WTC11 (cell line): ENCODE data around the gene OPN4. TPM values are rescaled to one million over a fixed set of nuclear protein-coding genes. Genes with fewer than 3 reads are reported as not detected.

ENCODE experiments used
- ATAC-seq: fragments of 200-7000 bp; cut with Tn5 transposase; 2 replicates; pipeline ENCODE4 v1.10.0; 2021; ENCODE audit warnings: mild to moderate bottlenecking, moderate library complexity
- CTCF ChIA-PET: fragments of 300-600 bp; sonication (Branson Sonifier 250); formaldehyde crosslinking; loops from one replicate; lab custom pipeline; 2021; ENCODE audit warnings: antibody characterized with exemption; lab: Charles Lee
- POLR2A ChIA-PET: fragments of 350-600 bp; sonication (Branson Sonifier 250); formaldehyde crosslinking; loops from one replicate; lab custom pipeline; 2021; ENCODE audit warnings: antibody characterized with exemption; lab: Charles Lee
- DNase-seq: peaks from one replicate; pipeline ENCODE4 v3.0.0; 2021; ENCODE audit warnings: low spot score
- H3K27ac Mint-ChIP-seq: 2 replicates; pipeline ENCODE4 v1.8.0; 2021; ENCODE audit warnings: mixed read lengths
- H3K27me3 Mint-ChIP-seq: 2 replicates; pipeline ENCODE4 v1.8.0; 2021; ENCODE audit warnings: low read depth, mild to moderate bottlenecking, moderate library complexity, mixed read lengths
- H3K36me3 Mint-ChIP-seq: 2 replicates; pipeline ENCODE4 v1.8.0; 2021; ENCODE audit warnings: mixed read lengths
- H3K4me1 Mint-ChIP-seq: 2 replicates; pipeline ENCODE4 v1.8.0; 2022; ENCODE audit warnings: mixed read lengths
- H3K4me3 Mint-ChIP-seq: 2 replicates; pipeline ENCODE4 v1.8.0; 2021; ENCODE audit warnings: mild to moderate bottlenecking, moderate library complexity, mixed read lengths
- H3K9me3 Mint-ChIP-seq: 2 replicates; pipeline ENCODE4 v1.8.0; 2021; ENCODE audit warnings: mixed read lengths
- ATF1 ChIP-seq: sonication (generic); formaldehyde crosslinking; IDR thresholded peaks from 2 replicates; pipeline ENCODE4 v1.8.1; 2023; ENCODE audit warnings: mild to moderate bottlenecking, moderate library complexity, missing genetic modification reagents
- ATF3 ChIP-seq: sonication (generic); formaldehyde crosslinking; conservative IDR thresholded peaks from 2 replicates; pipeline ENCODE4 v1.8.1; 2022; ENCODE audit warnings: mild to moderate bottlenecking, missing genetic modification reagents
- CBFB ChIP-seq: sonication (generic); formaldehyde crosslinking; IDR thresholded peaks from 2 replicates; pipeline ENCODE4 v1.8.1; 2022; ENCODE audit warnings: mild to moderate bottlenecking, low read depth, missing genetic modification reagents
- CREB1 ChIP-seq: sonication (generic); formaldehyde crosslinking; IDR thresholded peaks from 2 replicates; pipeline ENCODE4 v1.8.0; 2023; ENCODE audit warnings: mild to moderate bottlenecking, missing genetic modification reagents
- EMX1 ChIP-seq: fragments of 250-450 bp; sonication (Bioruptor Pico); IDR thresholded peaks from 2 replicates; pipeline ENCODE4 v1.8.0; 2021; ENCODE audit warnings: mild to moderate bottlenecking
- GTF2I ChIP-seq: fragments of 250-450 bp; sonication (Bioruptor Pico); conservative IDR thresholded peaks from 2 replicates; pipeline ENCODE4 v1.4.0; 2021; ENCODE audit warnings: mild to moderate bottlenecking
- HMGA2 ChIP-seq: fragments of 250-450 bp; sonication (Bioruptor Pico); IDR thresholded peaks from 2 replicates; pipeline ENCODE4 v1.4.0; 2021; ENCODE audit warnings: mild to moderate bottlenecking, moderate library complexity
- IRF1 ChIP-seq: sonication (generic); formaldehyde crosslinking; IDR thresholded peaks from 2 replicates; pipeline ENCODE4 v1.8.0; 2023; ENCODE audit warnings: missing genetic modification reagents
- IRF2 ChIP-seq: sonication (generic); formaldehyde crosslinking; IDR thresholded peaks from 2 replicates; pipeline ENCODE4 v1.8.0; 2022; ENCODE audit warnings: low read depth, missing genetic modification reagents, borderline replicate concordance
- MAX ChIP-seq: sonication (generic); formaldehyde crosslinking; IDR thresholded peaks from 2 replicates; pipeline ENCODE4 v1.8.0; 2022; ENCODE audit warnings: mild to moderate bottlenecking, missing genetic modification reagents
- MLX ChIP-seq: sonication (generic); formaldehyde crosslinking; IDR thresholded peaks from 2 replicates; pipeline ENCODE4 v1.8.1; 2023; ENCODE audit warnings: mild to moderate bottlenecking, missing genetic modification reagents, moderate library complexity
- NFATC4 ChIP-seq: fragments of 250-450 bp; sonication (Bioruptor Pico); IDR thresholded peaks from 2 replicates; pipeline ENCODE4 v1.9.0; 2021; ENCODE audit warnings: mild to moderate bottlenecking
- NR1H2 ChIP-seq: sonication (generic); formaldehyde crosslinking; IDR thresholded peaks from 2 replicates; pipeline ENCODE4 v1.9.0; 2021; ENCODE audit warnings: mild to moderate bottlenecking, moderate library complexity, missing genetic modification reagents
- NR2C2 ChIP-seq: sonication (generic); formaldehyde crosslinking; IDR thresholded peaks from 2 replicates; pipeline ENCODE4 v1.8.0; 2022; ENCODE audit warnings: mild to moderate bottlenecking, missing genetic modification reagents
- OVOL2 ChIP-seq: fragments of 250-450 bp; sonication (Bioruptor Pico); IDR thresholded peaks from 2 replicates; pipeline ENCODE4 v1.9.0; 2021; ENCODE audit warnings: mild to moderate bottlenecking, borderline replicate concordance
- SMAD3 ChIP-seq: sonication (generic); formaldehyde crosslinking; IDR thresholded peaks from 2 replicates; pipeline ENCODE4 v1.8.0; 2022; ENCODE audit warnings: missing genetic modification reagents, mild to moderate bottlenecking, borderline replicate concordance
- TCF7 ChIP-seq: sonication (generic); formaldehyde crosslinking; IDR thresholded peaks from 2 replicates; pipeline ENCODE4 v1.8.0; 2022; ENCODE audit warnings: mild to moderate bottlenecking, low read depth, missing genetic modification reagents, moderate library complexity
- ZNF263 ChIP-seq: sonication (generic); formaldehyde crosslinking; IDR thresholded peaks from 2 replicates; pipeline ENCODE4 v1.8.1; 2022; ENCODE audit warnings: low read depth, mild to moderate bottlenecking, moderate library complexity, missing genetic modification reagents
- ZNF416 ChIP-seq: fragments of 250-450 bp; sonication (Bioruptor Pico); IDR thresholded peaks from 2 replicates; pipeline ENCODE4 v1.9.0; 2021; ENCODE audit warnings: mild to moderate bottlenecking, inconsistent platforms
- ZNF532 ChIP-seq: fragments of 250-450 bp; sonication (Bioruptor Pico); IDR thresholded peaks from 2 replicates; pipeline ENCODE4 v1.9.0; 2021; ENCODE audit warnings: mild to moderate bottlenecking, borderline replicate concordance
- ZNF671 ChIP-seq: fragments of 250-450 bp; sonication (Bioruptor Pico); IDR thresholded peaks from 2 replicates; pipeline ENCODE4 v1.8.0; 2021; ENCODE audit warnings: mild to moderate bottlenecking
- total RNA-seq: library from RNA; stranded (reverse); gene quantifications from 3 replicates; pipeline ENCODE4 v1.2.3, GENCODE V29; 2021

Gene OPN4
- total RNA-seq, 1 experiment from 2014 or later, result not detected

GRCh38 chr10:86661161-86662025 lies 7.0 kb downstream of the OPN4 start:
- CTCF ChIA-PET, result interaction anchor here (1.7 kb wide), 1 partner anchor 23 kb away, joined by 6 read pairs; no protein-coding TSS in a partner anchor
- ATAC-seq (no peak), DNase-seq (peak; percentile 7)
- Mint-ChIP-seq H3K27ac (peak overlapping the region; percentile 29; the same call in 1 of the 2 replicates), H3K36me3 (no peaks in the 10 kb centered on the region), H3K9me3 (no peaks in the 10 kb centered on the region), H3K4me3 (no peak overlapping the region), H3K27me3 (no peaks in the 10 kb centered on the region), H3K4me1 (peaks cover 9% of the 10 kb centered on the region)
- POLR2A ChIA-PET, result interaction anchor here (0.6 kb wide), 1 partner anchor 113 kb away, joined by 3 read pairs; no protein-coding TSS in a partner anchor
- TF ChIP-seq IRF2 (CRISPR knock-in tag) (no peak), ATF3 (CRISPR knock-in tag) (no peak), GTF2I (CRISPR knock-in tag) (no peak), ATF1 (CRISPR knock-in tag) (no peak), SMAD3 (no peak), NFATC4 (CRISPR knock-in tag) (no peak), HMGA2 (CRISPR knock-in tag) (no peak), ZNF416 (CRISPR knock-in tag) (no peak), IRF1 (no peak), MLX (CRISPR knock-in tag) (no peak), NR1H2 (no peak), EMX1 (CRISPR knock-in tag) (no peak), CBFB (CRISPR knock-in tag) (no peak)
- TF ChIP-seq, all 79 proteins: peak for 0

GRCh38 chr10:86662186-86663045 lies 8.1 kb downstream of the OPN4 start:
- CTCF ChIA-PET, result interaction anchor here (0.6 to 1.7 kb wide), 9 partner anchors 9 to 278 kb away, joined by 3 to 6 read pairs (median 4); no protein-coding TSS in a partner anchor
- POLR2A ChIA-PET, result no interaction called here
- Mint-ChIP-seq H3K4me1 (peaks cover 9% of the 10 kb centered on the region), H3K27me3 (no peaks in the 10 kb centered on the region), H3K9me3 (no peaks in the 10 kb centered on the region), H3K4me3 (no peak overlapping the region), H3K36me3 (no peaks in the 10 kb centered on the region), H3K27ac (no peak overlapping the region)
- TF ChIP-seq ZNF671 (CRISPR knock-in tag), result no peak
- TF ChIP-seq NR2C2 (CRISPR knock-in tag), result no peak
- no peak for TF ChIP-seq ZNF532 (CRISPR knock-in tag)
- TF ChIP-seq TCF7, result no peak
- no peak for TF ChIP-seq OVOL2 (CRISPR knock-in tag)
- no peak for TF ChIP-seq MAX (CRISPR knock-in tag)
- TF ChIP-seq ZNF263 (CRISPR knock-in tag), result no peak
- TF ChIP-seq NR1H2, result no peak
- TF ChIP-seq CREB1 (CRISPR knock-in tag), result no peak
- no peak for ATAC-seq
- no peak for DNase-seq
